RCC 7860 (cell line): ENCODE data around the gene AGPAT1.
A peak's percentile ranks its signal among the peaks of the same experiment; 100 is the strongest.
"Not testable (repeated sequence)": the region's sequence is repeated elsewhere in the genome, so short reads cannot be mapped to it uniquely, and the experiment has no call there.

Source experiments
- DNase-seq: peaks from one replicate; pipeline ENCODE4 v3.0.0-alpha.2; 2015; ENCODE audit warnings: low spot score
- FAIRE-seq: peaks from 2 replicates; lab custom pipeline; 2012; peaks lifted over from hg19 to GRCh38; lab: Jason Lieb, UNC

The AGPAT1 gene

DNA sequence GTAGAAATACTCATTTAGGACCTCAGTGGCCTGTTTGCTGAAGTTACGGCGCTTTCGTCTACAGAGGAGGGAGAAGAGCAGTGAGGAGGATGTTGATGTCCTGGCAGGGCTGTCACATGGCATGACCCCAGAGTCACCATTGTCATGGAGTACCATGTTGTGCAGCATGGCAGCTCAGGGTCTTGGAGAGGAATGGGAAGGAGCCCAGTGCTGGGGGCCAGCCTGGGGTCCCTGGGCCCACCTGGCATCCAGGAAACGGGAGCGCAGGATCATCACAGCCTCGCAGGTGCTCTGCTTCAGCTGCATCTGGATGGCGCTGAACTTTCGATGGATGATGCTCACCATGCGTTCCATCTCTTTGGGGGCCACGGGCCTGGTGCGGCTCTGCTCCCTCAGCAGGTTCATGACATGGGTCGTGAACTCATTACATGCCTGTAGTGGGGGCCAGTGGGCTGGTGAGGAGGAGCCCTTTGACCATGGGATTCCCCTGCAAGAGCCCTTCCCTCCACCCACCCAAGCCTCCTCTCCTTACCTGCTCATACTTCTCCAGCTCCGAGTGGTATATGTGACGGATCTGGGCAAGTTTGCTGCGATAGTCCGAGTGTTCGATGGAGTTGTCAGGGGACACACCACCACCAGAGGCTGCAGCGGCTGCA is 12.0 kb upstream of the AGPAT1 start:
- FAIRE-seq, DNase-seq: not testable (repeated sequence)

DNA sequence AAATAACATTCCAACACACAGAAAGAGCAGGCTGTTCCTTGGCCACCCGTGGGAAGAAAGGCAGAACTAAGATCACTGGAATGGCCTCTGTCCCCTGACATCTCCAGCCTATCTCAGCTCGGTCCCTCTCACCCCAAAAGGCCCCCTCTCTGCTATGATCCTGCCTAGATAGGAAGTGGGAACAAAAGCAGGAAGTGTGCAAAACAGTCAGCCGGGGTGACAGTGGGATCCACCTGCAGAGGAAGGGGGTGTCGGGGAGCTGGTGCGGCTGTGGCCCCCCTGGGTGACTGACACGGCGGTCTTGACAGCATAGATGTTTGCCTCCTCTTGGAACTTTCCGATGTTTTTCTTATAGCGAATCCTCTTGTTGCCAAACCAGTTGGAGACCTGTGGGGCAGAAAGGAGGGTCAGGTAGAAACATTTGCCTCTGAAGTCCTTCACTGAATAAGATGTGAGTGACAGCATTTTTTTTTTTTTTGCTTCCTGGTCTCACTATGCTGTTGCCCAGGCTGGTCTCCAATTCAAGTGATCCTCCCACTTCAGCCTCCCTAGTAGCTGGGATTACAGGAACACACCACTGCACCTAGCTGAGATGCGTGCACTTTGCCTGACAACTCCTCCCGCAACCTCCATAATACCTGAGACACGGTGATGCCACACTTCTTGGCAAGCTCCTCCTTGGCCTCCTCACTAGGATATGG is 11.3 kb upstream of the AGPAT1 start:
- FAIRE-seq (no peak), DNase-seq (no peak)

DNA sequence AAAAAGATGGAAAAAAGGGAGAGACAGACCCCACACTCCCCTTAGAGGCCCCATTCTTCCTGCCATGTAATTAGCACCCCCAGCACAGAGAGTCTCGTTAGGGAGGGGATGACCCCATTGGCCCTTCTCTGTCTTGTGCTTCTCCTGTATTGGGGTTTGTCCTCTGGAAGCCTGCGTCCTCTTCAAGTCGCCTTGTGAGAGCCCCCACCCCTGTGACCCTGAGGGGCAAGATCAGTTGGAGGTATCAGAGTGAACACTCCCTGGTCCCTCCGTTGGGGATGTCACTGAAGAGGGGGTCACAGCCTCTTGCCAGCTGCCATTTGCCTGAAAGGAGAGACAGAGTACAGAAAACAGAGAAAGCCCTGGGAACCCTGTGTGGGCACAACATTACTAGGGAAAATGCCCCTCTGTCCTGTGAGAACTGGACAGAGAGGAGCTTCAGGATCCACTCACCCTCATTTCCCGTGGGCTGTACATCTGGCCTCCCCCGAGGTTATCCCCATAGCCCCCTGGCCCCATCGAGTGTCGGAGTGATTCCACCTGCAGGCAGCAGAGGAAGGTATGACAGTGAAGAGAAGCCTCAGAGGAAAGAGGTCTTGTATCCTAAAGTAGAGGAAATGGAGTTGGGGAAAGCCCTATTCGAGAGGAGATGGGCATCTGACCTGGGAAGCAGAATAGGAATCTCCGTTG is 10.4 kb upstream of the AGPAT1 start:
- FAIRE-seq = not testable (repeated sequence)

DNA sequence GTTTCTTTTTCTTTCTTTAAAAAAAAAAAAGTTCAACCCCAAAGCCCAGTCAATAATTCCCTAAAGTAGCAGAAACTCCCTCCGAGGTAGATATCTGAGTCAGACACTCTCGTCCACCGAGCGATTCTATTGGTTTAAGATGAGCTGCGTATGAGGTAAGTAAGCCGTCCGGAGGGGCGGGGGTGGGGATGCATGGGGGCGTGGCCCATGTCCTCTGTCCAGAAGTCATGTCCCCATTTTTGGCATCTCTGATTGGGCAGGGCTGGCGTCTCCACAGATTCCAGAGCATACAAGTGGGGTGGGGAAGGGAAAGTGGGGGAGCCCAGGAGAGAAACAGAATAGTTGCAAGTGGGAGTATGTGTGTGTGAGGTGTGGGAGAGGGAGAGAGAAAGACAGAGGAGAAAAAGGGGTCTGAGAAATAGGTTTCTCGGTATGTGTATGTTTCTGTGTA is 9.8 kb upstream of the AGPAT1 start:
- peak; percentile 64 for FAIRE-seq
- peak; percentile 57 for DNase-seq

More for the DNA sequence above, 10.4 kb upstream of the AGPAT1 start:
- DNase-seq = not testable (repeated sequence)

DNA sequence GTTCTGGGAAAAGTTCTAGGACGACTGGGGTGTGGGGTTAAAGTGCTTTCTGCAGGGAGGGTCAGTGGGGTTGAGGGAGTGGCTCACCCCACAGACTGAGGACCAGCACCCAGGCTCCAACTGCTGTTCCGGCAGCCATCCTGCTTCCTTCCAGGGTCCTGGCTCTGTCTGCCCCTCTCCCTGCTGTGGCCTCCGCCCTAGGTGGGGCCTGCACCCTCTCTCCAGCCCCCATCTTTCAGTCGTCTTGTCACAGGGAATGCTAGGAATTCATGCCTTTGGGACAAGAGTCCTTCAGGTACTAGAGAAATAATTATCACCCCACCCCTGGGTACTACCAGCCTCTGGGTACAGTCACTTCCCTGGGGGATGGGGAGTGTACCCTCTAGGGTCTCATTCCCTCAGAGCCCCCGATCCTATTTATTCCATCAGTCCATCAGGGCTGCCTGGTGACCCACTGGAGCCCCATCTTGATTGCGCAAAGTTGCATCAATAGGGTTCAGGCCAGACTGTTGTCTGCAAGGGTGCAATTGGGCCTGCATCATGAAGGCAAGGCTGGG is 8.3 kb upstream of the AGPAT1 start, which contains the start of gene AGER:
Gene AGER (minus strand): TSS at position 170 of the 557 bp plus-strand sequence. CDS start 31 bp downstream, at position 139.
- FAIRE-seq (no peak), DNase-seq (no peak)

DNA sequence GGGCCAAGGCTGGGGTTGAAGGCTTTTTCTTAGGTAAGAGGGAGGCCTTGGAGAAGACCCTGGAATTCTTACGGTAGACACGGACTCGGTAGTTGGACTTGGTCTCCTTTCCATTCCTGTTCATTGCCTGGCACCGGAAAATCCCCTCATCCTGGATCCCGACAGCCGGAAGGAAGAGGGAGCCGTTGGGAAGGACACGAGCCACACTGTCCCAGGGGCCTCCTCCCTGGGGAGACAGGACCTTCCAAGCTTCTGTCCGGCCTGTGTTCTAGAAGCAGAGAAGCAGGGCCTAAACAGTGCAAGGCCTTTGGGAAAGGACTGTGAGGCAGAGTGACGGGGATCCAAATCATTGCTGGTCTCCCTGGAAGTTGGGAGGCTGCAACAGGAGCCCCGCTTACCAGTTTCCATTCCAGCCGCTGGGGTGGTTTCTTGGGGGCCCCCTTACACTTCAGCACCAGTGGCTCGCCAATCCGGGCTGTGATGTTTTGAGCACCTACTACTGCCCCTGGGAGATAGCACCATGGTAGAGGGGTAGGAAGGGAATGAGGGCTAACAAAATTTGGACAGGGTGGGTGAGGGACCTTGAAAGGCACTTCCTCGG is 7.7 kb upstream of the AGPAT1 start:
- DNase-seq = no peak
- FAIRE-seq = no peak

DNA sequence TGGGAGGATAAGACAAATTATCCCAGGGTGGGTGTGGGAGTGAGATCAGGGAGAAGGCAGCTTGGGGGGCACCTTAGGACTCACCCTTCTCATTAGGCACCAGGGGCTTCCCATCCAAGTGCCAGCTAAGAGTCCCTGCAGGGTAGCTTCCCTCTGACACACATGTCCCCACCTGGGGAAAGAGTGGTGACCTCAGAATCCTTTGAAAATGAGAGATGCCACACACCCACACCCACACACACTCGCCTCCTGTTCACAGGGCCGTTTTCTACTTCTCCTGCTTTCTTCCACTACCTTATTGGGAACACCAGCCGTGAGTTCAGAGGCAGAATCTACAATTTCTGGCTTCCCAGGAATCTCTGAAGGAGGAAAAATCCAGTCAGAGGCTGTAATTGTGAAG is 7.1 kb upstream of the AGPAT1 start:
- FAIRE-seq = no peak
- no peak for DNase-seq

DNA sequence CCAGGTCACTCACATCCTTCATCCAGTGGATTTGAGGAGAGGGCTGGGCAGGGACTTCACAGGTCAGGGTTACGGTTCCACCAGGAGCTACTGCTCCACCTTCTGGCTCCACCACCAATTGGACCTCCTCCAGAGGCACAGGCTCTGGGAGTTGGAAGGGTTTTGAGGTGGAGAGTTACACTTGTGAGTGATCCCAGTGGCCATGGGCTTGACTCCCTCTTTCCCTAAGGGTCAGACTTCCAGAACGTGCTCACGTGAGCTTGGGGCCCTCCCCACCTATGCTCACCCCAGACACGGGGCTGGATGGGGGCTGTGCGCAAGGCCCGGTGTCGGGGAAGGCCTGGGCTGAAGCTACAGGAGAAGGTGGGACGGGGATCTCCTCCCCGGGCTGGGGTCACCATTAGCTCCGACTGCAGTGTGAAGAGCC is 6.7 kb upstream of the AGPAT1 start:
- FAIRE-seq (no peak), DNase-seq (no peak)

DNA sequence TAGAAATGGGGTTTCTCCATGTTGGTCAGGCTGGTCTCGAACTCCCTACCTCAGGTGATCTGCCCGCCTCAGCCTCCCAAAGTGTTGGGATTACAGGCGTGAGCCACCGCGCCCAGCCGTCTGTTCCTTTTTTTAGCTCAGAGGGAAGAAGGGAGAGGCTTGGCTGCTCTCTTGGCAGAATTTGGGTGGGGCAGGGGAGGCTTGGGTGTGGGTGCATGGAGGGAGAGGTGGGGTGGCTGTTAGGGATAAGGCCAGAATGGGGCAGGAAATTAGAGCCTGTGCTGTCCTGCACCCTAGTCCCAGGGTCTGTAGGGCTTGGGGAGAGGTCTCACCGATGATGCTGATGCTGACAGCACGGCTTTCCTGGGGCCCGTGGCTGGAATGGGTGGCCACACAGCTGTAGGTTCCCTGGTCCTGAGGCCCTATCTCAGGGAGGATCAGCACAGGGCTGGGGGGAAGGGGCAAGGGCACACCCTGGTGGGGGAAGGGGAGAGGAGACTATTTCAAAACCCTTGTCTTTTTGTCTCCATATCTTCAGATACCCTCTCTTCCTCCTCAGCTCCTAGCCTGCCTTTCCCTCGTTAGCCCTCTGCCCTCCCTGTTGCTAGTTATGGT is 6.1 kb upstream of the AGPAT1 start:
- FAIRE-seq (no peak), DNase-seq (no peak)

DNA sequence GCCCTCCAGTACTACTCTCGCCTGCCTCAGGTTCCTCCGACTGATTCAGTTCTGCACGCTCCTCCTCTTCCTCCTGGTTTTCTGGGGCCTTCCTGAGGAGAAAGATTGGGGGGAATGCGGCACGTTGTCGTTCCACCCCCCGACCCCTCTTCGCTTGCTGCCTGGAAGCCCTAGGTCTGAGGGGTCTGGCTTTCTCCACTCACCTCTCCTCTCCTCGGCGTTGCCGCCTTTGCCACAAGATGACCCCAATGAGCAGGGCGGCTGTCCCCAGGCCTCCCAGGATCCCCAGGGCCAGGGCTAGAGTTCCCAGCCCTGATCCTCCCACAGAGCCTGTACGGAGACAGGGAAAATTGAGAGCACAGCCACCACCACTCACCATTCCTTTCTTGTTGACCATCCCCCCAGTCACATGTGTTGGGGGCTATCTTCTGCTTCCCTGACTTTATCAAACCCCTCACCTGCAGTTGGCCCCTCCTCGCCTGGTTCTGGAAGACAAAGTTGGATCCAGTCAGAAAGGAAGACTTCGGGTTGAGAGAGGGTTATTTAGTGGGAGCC is 5.3 kb upstream of the AGPAT1 start:
- FAIRE-seq (no peak), DNase-seq (no peak)

DNA sequence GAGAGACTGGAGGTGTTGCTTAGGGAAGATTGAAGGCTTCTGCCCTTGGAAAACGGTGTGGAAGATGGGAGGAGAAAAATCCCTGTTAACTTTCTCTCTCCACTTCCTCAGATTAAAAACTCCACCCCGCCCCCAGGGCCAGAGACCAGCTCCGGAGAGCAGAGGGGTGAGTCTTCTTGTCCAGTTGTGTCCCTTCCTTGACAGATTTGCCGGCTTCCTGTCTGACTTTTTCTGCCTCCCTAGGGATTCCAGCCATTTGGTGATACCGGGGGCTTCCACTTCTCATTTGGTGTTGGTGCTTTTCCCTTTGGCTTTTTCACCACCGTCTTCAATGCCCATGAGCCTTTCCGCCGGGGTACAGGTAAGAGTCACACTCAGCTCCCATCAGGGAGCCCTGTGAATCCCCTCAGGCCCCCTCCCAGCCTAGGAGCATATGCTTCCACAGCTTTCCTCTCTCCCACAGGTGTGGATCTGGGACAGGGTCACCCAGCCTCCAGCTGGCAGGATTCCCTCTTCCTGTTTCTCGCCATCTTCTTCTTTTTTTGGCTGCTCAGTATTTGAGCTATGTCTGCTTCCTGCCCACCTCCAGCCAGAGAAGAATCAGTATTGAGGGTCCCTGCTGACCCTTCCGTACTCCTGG is 4.0 kb upstream of the AGPAT1 start:
- DNase-seq (no peak), FAIRE-seq (no peak)

DNA sequence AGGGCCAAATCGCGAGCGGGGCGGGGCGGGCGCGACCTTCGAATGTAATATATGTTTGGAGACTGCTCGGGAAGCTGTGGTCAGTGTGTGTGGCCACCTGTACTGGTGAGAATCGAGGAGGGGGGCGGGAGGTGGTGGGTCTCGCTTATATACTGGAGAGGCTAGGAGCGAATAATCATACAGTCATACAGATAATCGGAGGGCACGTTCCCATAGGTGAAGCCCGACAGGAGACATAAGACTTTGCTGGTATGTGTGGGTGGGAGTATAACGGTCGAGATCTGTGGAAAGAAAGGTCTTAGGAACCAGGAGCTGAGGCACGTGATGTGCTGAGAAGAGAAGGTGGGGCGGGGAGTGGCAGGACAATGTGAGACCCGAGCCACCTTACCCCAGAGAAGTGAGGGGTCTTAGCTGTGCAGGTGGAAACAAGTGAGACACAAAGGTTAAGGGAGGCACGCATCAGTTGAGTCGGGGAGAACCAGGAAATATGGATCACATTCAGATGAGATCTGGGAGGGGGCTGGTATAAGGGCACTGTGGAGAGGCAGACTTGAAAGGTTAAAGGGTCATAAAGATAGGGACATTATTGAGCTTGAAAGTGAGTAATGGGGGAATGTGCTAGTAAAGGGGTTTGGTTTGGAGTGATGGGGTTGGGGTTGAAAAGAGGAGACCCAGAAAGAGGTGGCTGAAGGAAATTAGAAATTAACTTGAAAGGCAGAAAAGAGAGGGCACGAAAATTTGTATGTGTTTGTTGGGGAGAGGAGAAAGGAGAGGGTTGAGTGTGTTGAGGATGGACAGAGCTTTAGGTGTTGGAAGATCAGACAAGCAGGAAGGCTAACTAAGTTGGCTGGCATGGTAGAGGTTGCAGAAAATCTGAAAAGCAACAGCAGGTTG is 2.9 kb upstream of the AGPAT1 start:
- FAIRE-seq = no peak
- no peak for DNase-seq

DNA sequence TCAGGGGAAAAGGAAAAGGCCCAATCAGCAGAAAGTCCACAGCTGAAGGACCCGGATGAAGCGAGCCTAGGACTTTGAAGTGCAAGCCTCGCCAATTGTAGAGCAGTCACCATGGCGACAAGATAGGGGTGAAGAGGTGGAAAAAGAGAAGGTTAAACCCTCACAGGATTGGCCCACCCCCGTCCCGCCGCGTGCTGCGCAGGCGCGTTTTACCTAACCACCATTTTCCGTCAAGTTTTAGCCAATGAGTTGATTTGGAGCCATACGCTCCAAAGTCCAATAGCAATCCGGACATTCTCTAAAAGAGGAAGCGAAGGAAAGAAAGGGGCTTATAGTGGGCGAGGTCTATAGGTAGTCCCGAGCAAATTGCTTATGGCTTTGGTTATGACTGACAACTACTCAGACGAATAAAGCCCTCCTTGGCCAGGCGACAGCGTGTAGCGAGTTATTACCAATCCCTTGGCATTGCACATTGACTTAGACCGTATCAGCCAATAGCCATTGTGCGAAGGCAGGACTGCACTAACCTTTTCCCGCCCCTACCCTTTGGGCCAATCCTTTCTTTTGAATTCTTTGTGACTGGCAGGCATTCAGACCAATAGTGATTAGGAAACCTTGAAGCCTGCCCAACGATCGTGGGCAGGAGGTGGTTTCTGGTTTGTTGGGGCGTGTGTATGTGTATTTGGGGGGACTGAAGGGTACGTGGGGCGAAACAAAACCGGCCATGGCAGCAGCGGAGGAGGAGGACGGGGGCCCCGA is 2.1 kb upstream of the AGPAT1 start, which contains the start of gene RNF5:
Gene RNF5 (plus strand): TSS at position 618 of the 759 bp plus-strand sequence. CDS start 107 bp downstream, at position 725.
- FAIRE-seq = peak; percentile 90
- DNase-seq = peak; percentile 99

DNA sequence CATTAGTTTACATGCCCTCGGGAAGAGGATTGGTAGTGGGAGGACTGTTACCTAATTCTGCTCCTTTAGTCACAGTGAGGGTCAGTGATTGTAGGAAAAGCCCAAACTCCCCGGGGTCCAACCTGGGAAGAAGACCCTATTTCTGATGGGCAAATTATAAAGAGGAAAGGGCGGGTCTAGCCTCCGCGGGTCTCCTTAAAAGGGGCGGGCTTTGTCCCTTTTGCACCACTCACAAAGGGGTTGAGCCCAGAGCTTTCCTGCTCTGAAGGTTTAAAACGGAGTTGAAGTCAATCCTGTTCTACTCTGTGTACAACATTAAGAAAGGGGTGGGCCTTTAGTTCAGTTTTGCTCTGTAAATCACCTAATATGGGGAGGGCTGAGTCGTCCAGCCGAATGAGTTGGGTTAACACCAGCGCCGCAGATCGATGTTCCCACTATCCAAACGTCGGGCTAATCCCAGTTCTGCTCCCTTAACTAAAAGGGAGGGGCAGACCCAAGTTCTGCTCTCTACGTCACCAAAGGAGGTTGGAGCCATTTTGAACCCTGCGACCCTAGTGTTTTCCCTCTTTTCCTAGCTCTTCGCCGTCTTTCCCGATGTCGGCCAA is 1.4 kb upstream of the AGPAT1 start:
- DNase-seq = peak; percentile 10
- no peak for FAIRE-seq

DNA sequence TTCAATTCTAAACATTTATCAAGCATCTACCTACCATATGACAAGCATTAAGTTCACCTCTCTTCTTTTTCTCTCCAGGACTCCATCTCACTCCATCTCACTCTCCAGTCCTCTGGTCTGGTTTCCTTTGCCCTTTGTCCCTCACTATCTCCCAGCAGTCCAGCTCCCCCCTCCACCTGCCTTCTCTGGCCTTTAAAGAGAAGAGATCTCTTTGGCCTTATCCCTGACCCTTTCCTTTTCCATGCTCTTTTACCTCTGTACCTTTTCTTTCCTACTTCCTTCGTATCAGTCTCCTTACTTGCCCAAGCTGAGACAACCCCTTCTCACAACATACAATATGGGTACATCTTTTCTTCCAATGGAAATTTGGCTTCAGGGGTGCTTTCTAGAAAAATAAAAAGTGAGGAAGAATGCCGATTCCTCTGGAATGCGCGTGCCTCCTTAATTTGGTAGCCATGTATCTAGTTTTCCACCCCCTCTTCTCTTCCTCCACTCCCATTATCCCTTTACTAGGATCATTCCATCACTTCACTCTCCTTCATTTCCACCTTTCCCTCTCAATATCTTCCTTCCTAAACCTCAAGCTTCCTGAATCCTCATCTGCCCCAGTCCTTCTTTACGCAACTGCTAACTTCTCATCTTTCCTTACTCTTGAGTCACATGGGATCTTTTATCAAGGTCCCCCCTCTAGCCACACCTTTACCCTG is 745 bp upstream of the AGPAT1 start:
- FAIRE-seq = no peak
- DNase-seq = no peak

DNA sequence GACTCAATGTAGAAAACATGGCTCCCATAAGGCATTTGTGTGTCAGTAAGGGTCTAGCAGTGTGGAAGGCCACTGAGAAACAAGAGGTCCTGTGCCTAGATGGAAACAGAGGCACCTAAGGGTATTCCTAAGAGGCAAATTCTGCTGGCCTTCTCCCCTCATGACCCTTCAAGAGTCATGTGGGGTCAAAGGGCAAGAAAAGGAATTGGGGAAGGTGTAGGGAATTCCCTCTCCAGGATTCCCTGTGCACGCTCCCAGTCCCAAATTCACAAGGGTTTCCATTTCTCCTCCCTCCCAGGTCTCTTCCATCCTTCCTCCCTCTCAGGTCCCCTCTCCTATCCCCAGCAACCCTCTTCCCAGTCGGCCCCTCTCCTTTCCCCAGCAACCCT is 568 bp downstream of the AGPAT1 start:
- DNase-seq (no peak), FAIRE-seq (no peak)

DNA sequence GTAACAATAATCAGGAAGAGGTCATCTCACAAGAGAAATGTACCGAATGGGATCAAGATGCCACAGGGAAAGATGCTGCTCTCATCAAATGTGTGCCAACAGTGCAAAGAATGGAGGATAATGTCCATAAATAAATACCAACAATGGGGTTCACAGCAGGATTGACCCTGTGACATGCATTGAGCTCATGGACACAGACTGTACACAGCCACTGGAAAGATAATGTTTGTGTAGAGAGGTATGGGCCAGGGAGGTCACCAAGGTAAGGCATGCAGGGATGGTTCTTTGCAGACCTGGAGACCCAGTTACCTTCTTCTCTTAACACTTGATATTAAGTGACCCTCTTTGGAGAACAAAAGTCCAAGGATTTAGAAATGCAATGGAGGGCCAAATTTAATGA is 1.5 kb downstream of the AGPAT1 start:
- no peak for FAIRE-seq

More for the DNA sequence above, 1.5 kb downstream of the AGPAT1 start:
- no peak for DNase-seq
